ENCODE data around the gene NBR1.
A peak's percentile ranks its signal among the peaks of the same experiment; 100 is the strongest.
"Not testable (repeated sequence)": the region's sequence is repeated elsewhere in the genome, so short reads cannot be mapped to it uniquely, and the experiment has no call there.

Gene NBR1

GRCh38 chr17:43193251-43193650, 22.2 kb downstream of the NBR1 start:
- no peak for DNase-seq (ENCODE audit: low read depth)
- TF ChIP-seq CTCF (IDR thresholded peaks at IDR 0.05; ENCODE audit: insufficient read depth, low read depth, low read length, missing control alignments): no peak

DNA sequence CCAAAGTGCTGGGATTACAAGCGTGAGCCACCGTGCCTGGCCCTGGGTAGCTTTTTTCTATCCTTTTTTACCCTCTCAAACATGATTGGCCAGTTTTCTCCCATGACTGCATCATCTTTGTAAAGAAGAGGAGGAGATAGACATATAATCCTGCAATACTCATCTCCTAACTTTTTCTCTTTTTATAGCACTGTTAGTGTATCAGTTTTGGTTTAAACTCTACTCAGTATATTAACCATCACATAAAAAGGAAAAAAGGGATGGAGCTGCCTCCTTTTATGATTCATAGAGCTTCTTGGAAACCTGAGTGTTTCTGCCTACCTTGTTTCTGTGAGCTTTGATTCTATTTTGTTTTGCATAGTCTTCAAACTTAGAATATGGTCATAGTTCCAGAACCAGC, 28.6 kb downstream of the NBR1 start:
- no peak overlapping the region for H3K4me3 ChIP-seq (ENCODE audit: low read depth, low read length)
- DNase-seq (ENCODE audit: low read depth): no peak
- no peak for TF ChIP-seq CTCF (IDR thresholded peaks at IDR 0.05; ENCODE audit: insufficient read depth, low read depth, low read length, missing control alignments)

More at GRCh38 chr17:43193251-43193650, 22.2 kb downstream of the NBR1 start:
- H3K4me3 ChIP-seq (ENCODE audit: low read depth, low read length): no peak overlapping the region

DNA sequence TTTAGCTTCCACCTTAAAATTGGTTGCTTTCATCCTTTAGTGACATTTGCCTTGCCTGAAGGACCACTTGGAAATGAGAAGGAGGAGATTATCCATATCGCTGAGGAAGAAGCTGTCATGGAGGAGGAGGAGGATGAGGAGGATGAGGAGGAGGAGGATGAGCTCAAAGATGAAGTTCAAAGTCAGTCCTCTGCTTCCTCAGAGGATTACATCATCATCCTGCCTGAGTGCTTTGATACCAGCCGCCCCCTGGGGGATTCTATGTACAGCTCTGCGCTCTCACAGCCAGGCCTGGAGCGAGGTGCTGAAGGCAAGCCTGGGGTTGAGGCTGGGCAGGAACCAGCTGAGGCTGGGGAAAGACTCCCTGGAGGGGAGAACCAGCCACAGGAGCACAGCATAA, 29.1 kb downstream of the NBR1 start:
- no peak for TF ChIP-seq CTCF (IDR thresholded peaks at IDR 0.05; ENCODE audit: insufficient read depth, low read depth, low read length, missing control alignments)
- DNase-seq (ENCODE audit: low read depth): no peak
- no peak overlapping the region for H3K4me3 ChIP-seq (ENCODE audit: low read depth, low read length)

- not testable (repeated sequence) for H3K4me3 ChIP-seq (ENCODE audit: low read depth, low read length); DNase-seq (ENCODE audit: low read depth)
Observed at GRCh38 chr17:43203013-43203412, 32.0 kb downstream of the NBR1 start.

- TF ChIP-seq CTCF (IDR thresholded peaks at IDR 0.05; ENCODE audit: insufficient read depth, low read depth, low read length, missing control alignments): no peak
- H3K4me3 ChIP-seq (ENCODE audit: low read depth, low read length): peak overlapping the region; percentile 90
- DNase-seq (ENCODE audit: low read depth): no peak
Observed at GRCh38 chr17:43210576-43210975, 39.6 kb downstream of the NBR1 start.

DNA sequence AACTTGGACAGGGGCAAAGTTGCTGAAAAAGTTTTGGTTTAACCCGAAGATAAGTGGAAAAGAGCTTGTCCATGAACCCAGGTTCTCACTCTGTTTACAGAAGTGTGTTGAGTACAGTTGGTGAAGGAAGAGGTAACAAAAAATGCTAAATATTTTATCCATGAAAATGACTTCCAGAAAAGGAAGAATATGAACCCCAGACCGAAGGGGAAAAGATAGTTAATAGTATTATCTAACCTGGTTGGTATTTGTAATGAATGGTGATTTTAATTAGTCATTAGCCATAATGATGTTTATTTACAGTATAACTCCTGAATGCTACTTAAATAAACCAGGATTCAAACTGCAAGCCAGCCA, 40.1 kb downstream of the NBR1 start:
- TF ChIP-seq CTCF (IDR thresholded peaks at IDR 0.05; ENCODE audit: insufficient read depth, low read depth, low read length, missing control alignments): no peak
- DNase-seq (ENCODE audit: low read depth): no peak
- peak overlapping the region; percentile 90 for H3K4me3 ChIP-seq (ENCODE audit: low read depth, low read length)

- peak within 1 kb of the TSS; percentile 90 for H3K4me3 ChIP-seq (ENCODE audit: low read depth, low read length)
- peak; percentile 40 for TF ChIP-seq CTCF (IDR thresholded peaks at IDR 0.05; ENCODE audit: insufficient read depth, low read depth, low read length, missing control alignments)
- DNase-seq (ENCODE audit: low read depth): peak; percentile 89
Observed at GRCh38 chr17:43211480-43212402, 40.7 kb downstream of the NBR1 start, which contains the start of gene TMEM106A. TMEM106A (plus strand) TSS chr17:43211875; CDS start chr17:43213042, 1,167 bp downstream.
